Colonic mucosa (tissue), 4 donors: ENCODE data around the gene NCOR1. TPM values are rescaled to one million over a fixed set of nuclear protein-coding genes. Genes with fewer than 3 reads are reported as not detected.

ENCODE experiments used
- DNase-seq: peaks from one replicate; pipeline ENCODE4 v3.0.0-alpha.2; 2020
- H3K27ac ChIP-seq: fragments of 200-600 bp; one replicate; pipeline ENCODE4 v1.8.0; 2021
- H3K27me3 ChIP-seq: fragments of 200-600 bp; one replicate; pipeline ENCODE4 v1.8.0; 2021
- H3K36me3 ChIP-seq: fragments of 200-600 bp; one replicate; pipeline ENCODE4 v1.8.0; 2021
- H3K4me1 ChIP-seq: fragments of 200-600 bp; one replicate; pipeline ENCODE4 v1.8.0; 2021; ENCODE audit warnings: mild to moderate bottlenecking
- H3K4me3 ChIP-seq: fragments of 200-600 bp; one replicate; pipeline ENCODE4 v1.8.0; 2021
- H3K9ac ChIP-seq, 2 donors: one replicate each; pipeline ENCODE4 v1.7.0; 2013; ENCODE audit warnings: control low read depth in 2 of 2, low read depth in 2 of 2, low read length in 2 of 2
- H3K9me3 ChIP-seq: fragments of 200-600 bp; one replicate; pipeline ENCODE4 v1.8.0; 2021
- intact Hi-C: fragments of 100-400 bp; cut with DNase I; formaldehyde crosslinking; loops from one replicate; pipeline ENCODE4 v1.14.1; 2022
- total RNA-seq, 2 donors: library from RNA; stranded (reverse); fragmentation: NEBNext Ultra II Directional in 1 of 2; extraction: Animal tissue kit (Norgen Biotek cat#: 25700) in 1 of 2; gene quantifications; one replicate each; pipeline ENCODE4 v1.2.1, GENCODE V29; 2021
- TF ChIP-seq, protein P1 (sequence below): fragments of 200-600 bp; IDR thresholded peaks from one replicate; pipeline ENCODE4 v1.8.0; 2022; ENCODE audit warnings: antibody characterized with exemption, mild to moderate bottlenecking
- donor health status: healthy.
- donor health status: DM: no; HTN: no; CAD: no.
- donor health status: DM: no; HTN: no; CAD: no.

Gene NCOR1
- total RNA-seq, 2 donors from 2014 or later = 190 to 233 TPM

DNA sequence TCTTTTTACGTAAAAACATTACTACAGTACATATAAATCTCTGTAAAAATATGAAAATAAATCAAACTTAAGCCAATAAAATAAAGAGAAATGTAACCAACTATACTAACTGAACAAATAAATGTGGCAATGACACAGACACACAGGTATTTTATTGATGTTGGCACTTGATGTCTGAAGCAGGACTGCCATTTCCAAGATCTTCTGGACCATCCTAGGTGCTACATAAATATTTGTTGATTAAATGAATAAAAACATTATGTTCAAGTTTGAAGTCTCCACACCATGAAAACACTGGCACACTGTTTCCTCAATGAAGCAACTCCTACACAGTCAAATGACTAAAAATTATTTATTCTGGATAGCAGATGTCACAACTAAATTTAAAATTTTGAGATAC lies 106.9 kb downstream of the NCOR1 start:
- intact Hi-C loops = no loop called here
- no peaks in the 10 kb centered on the region for H3K27me3 ChIP-seq
- H3K9me3 ChIP-seq = no peaks in the 10 kb centered on the region
- H3K4me3 ChIP-seq = no peak overlapping the region
- no peaks in the 10 kb centered on the region for H3K4me1 ChIP-seq
- H3K36me3 ChIP-seq = peaks cover 3% of the 10 kb centered on the region
- DNase-seq = no peak
- no peak overlapping the region for H3K27ac ChIP-seq
- TF ChIP-seq, protein P1, sequence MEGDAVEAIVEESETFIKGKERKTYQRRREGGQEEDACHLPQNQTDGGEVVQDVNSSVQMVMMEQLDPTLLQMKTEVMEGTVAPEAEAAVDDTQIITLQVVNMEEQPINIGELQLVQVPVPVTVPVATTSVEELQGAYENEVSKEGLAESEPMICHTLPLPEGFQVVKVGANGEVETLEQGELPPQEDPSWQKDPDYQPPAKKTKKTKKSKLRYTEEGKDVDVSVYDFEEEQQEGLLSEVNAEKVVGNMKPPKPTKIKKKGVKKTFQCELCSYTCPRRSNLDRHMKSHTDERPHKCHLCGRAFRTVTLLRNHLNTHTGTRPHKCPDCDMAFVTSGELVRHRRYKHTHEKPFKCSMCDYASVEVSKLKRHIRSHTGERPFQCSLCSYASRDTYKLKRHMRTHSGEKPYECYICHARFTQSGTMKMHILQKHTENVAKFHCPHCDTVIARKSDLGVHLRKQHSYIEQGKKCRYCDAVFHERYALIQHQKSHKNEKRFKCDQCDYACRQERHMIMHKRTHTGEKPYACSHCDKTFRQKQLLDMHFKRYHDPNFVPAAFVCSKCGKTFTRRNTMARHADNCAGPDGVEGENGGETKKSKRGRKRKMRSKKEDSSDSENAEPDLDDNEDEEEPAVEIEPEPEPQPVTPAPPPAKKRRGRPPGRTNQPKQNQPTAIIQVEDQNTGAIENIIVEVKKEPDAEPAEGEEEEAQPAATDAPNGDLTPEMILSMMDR = no peak
- no peak overlapping the region for H3K9ac ChIP-seq

DNA sequence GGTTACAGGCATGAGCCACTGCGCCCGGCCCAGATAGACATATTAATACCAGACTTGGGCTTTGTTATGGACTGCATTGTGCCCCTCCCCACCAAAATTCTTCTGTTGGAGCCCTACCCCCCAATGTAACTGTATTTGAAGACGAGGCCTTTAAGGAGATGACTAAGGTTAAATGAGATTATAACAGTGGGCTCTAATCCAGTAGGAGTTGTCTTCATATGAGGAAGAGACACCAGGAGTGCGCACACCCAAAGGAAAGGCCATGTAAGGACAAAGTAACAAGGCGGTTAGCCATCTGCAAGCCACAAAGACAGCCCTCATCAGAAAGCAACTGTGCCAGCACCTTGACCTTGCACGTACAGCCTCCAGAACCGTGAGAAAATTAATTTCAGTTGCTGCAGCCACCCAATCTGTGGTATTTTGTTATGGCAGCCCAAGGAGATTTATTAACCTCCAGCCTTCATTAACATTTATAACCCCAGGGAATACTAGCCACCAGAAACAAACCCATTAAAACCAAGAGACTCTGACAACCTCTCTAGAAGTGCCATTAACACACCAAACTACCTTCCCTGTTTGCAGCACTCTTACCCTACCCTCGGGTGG lies 108.1 kb downstream of the NCOR1 start:
- H3K9ac ChIP-seq = no peak overlapping the region
- no peaks in the 10 kb centered on the region for H3K27me3 ChIP-seq
- H3K9me3 ChIP-seq = no peaks in the 10 kb centered on the region
- no peak for DNase-seq
- no peak overlapping the region for H3K4me3 ChIP-seq
- intact Hi-C loops = no loop called here
- H3K36me3 ChIP-seq = peaks cover 3% of the 10 kb centered on the region
- TF ChIP-seq, protein P1 = no peak
- H3K27ac ChIP-seq = no peak overlapping the region
- no peaks in the 10 kb centered on the region for H3K4me1 ChIP-seq

DNA sequence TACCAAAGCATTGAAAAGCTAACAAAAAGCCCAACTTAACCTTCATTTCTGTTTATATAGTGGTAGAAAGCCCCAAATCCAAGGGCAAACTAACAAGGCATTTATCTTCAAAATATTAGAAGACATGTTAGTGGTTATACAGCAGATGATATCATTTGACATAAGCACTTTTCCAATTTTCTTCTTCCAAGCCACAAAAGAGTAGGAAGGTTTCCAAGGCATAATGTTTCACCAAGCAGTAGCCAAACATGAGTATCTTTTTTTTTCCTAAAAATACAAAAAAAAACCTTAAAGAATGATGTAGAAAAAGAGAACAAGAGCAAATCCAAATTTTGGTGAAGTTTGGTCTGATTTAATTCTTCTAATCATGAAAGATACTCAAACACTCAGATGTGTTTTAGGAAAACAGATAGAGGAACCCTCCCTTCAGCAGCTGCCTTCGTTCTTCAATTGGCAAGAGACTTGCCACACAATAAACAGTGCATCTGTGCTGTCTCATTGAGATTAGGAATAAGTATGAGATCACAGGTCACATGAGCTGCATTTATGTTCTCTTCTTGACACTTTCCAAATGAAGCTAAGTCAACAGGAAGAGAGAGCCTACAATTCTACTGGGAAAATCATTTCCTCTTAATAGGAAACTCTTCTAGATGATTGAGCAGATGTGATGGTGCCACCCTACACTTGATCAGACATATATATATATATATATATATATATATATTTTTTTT lies 109.0 kb downstream of the NCOR1 start:
- H3K27me3 ChIP-seq = no peaks in the 10 kb centered on the region
- peaks cover 3% of the 10 kb centered on the region for H3K36me3 ChIP-seq
- no peak overlapping the region for H3K9ac ChIP-seq
- no peaks in the 10 kb centered on the region for H3K9me3 ChIP-seq
- H3K4me1 ChIP-seq = no peaks in the 10 kb centered on the region
- DNase-seq = no peak
- no peak overlapping the region for H3K4me3 ChIP-seq
- TF ChIP-seq, protein P1 = no peak
- intact Hi-C loops = no loop called here
- H3K27ac ChIP-seq = no peak overlapping the region

DNA sequence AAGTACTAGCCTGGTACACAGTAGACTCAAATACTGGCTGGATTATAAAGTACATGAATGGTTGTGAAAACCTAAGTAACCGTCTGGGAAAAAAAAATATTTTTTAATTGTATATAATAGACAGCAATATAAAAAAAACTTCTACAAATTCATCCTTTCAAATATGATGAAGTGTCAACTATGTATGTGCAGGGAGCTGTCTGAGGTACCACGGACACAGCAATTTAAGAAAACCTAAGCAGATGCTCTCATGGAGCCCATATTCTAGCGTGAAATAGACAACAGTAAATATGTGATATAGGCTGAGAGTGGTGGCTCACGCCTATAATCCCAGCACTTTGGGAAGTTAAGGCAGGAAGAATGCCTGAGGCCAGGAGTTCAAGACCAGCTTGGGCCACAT lies 111.1 kb downstream of the NCOR1 start:
- Histone ChIP-seq H3K4me1 (no peaks in the 10 kb centered on the region), H3K27ac (no peak overlapping the region), H3K4me3 (no peak overlapping the region), H3K9me3 (no peaks in the 10 kb centered on the region), H3K27me3 (no peaks in the 10 kb centered on the region), H3K36me3 (peaks cover 6% of the 10 kb centered on the region), H3K9ac (no peak overlapping the region)
- no peak for DNase-seq
- TF ChIP-seq, protein P1 = no peak
- intact Hi-C loops = no loop called here

DNA sequence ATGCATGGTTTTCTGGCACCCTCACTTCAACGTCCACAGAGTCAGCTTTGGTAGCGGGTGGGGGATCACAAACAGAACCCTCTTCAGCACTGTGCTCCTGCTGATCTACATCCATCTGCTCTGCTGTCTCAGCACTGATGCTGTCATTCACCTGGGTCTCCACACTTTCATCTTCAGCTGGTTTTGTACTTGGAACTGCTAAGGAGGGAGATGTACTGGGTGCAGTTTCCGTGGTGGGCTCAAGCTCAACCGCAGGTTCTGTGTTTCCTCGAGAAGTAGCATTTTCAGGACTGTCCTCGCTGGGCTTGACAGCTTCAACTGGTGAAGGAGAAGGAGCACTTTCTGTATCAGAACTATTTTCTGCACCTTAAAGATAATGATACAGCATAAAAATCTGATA lies 113.9 kb downstream of the NCOR1 start:
- no peak overlapping the region for H3K27ac ChIP-seq
- no peak for DNase-seq
- no peak overlapping the region for H3K9ac ChIP-seq
- H3K4me1 ChIP-seq = no peaks in the 10 kb centered on the region
- TF ChIP-seq, protein P1 = no peak
- intact Hi-C loops = no loop called here
- no peaks in the 10 kb centered on the region for H3K9me3 ChIP-seq
- peaks cover 21% of the 10 kb centered on the region for H3K36me3 ChIP-seq
- H3K4me3 ChIP-seq = no peak overlapping the region
- H3K27me3 ChIP-seq = no peaks in the 10 kb centered on the region
